ENCODE results near the gene DAND5.
"Not testable (repeated sequence)": the region's sequence is repeated elsewhere in the genome, so short reads cannot be mapped to it uniquely, and the experiment has no call there.

DAND5 gene

DNA sequence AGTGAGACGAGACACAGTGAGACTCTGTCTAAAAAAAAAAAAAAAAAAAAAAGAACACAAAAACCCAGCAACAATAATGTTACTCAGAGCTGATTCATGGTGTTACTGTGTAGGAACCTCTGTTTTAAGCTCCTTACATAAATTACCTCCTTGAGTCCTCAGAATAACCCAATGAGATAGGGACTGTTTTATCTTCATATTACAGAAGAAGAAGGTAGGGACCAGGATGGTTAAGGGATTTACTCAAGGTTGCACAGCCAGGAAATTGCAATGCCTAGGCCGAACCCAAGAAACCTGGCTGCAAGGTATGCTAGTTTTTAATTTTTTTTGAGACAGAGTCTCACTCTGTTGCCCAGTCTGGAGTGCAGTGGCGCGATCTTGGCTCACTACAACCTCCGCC, 1.5 kb upstream of the DAND5 start:
- no peak for DNase-seq

DNA sequence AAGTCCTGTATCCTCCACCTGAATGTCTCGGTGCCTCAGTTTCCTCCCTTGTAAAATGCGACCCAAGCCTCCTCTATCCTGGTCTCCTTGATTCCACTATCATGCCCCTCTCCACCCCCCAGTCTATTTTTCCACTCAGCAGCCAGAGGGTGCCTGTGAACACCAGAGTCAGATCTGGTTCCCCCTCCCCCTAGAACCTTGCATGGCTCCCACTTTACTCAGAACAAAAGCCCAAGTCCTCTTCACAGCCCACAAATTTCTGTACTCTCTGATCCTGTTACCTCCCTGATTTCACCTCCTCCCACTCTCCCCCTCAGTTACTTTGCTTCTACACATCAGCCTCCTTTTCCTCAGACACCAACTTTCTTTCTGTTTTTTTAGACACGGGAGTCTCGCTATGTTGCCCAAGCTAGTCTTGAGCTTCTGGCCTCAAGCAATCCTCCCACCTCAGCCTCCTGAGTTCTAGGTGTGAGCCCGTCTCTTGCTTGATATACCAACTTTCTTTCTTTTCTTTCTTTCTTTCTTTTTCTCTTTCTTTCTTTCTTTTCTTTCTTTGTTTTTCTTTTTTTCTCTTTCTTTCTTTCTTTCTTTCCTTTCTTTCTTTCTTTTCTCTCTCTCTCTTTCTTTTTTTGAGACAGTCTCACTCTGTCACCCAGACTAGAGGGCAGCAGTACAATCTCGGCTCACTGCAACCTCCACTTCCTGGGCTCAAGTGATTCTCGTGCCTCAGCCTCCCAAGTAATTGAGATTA, 869 bp downstream of the DAND5 start:
- no peak for DNase-seq

DNA sequence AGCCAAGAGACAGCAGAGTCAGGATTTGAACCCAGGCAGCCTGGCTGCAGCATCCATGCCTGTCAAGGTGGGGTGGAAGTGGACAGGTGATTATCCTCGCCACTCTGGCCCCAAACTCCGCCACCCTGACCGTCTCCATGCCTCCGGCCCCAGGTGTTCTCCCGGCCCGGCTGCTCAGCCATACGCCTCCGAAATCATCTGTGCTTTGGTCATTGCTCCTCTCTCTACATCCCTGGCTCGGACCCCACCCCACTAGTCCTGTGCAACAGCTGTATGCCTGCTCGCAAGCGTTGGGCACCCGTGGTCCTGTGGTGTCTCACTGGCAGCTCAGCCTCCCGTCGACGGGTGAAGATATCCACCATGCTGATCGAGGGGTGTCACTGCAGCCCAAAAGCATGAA, 3.9 kb downstream of the DAND5 start:
- DNase-seq: no peak

DNA sequence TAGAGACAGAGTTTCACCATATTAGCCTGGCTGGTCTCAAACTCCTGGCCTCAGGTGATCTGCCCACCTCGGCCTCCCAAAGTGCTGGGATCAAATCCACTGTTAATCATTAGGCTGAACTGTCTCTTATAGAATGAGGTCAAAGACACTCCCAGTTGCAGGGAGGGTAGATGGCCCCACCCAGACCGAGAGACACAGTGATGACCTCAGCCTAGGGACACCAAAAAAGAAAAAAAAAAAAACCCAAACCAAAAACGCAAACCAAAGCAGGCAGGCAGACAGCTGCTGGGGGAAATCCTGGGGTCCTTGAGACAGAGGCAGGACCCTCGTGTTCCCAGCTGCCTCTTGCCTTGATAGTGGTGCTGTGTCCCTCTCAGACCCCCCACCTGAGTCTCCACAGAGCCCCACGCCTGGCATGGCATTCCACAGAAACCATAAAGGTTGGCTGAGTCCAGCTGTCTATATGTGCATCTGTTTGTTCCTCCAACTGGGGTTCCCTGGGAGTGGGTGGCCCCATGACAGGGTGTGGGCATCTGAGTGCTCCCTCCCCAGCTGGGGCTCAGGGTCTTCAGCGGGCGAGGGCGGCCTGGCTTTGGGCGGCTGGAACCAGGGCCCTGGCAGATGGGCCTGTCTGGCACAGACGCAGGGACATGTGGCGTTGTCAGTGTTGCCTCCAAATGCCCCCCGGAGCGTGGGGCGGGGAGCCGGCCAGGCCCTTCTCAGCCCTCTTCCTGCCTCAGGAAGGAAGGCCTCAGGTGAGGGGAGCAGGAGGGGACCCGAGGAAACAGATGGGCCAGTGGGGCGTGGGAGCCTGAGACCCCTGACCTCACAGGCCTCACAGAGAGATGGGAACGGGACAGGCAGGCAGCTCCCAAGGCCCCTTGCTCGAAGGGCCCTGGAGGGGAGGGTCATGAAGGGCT, 5.2 kb downstream of the DAND5 start:
- DNase-seq: no peak

DNA sequence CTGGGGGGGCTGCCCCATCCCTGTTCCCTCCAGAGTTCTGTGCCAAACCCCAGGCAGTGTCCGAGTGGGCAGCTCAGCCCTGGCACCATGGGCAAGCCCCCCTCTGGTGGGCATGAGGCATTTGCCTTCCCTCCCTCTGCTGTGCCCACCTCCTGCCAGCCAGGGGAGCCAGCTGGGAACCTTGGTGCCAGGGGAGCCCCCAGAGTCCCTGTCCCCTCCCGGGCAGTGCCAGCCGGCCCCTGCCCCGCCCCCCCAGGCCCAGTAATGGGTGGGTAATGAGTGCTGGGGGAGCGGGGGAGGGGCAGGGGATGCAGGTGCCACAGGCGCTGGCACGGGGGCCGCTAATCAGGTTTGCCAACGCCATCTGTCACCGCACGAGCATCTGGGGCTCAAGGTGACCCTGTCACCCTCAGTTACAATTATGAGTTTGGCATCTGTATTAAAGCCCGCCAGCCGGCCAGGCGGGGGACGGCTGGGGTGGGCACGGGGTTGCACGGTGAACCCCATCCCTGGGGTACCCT, 5.9 kb downstream of the DAND5 start:
- DNase-seq: no peak

DNA sequence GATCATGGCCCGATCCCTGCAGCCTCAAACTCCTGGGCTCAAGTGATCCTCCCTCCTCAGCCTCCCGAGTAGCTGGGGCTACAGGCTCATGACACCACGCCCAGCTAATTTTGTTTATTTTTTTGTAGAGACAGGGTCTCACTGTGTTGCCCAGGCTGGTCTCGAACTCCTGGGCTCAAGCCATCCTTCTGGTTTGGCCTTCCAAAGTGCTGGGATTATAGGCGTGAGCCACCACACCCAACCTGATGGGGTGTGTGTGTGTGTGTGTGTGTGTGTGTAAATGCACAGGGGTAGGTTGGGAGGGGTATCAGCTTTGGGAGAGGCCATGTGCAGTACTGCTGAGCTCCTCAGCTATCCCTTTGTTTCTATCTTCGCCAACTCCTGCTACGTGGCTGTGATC, 6.7 kb downstream of the DAND5 start:
- DNase-seq: not testable (repeated sequence)

DNA sequence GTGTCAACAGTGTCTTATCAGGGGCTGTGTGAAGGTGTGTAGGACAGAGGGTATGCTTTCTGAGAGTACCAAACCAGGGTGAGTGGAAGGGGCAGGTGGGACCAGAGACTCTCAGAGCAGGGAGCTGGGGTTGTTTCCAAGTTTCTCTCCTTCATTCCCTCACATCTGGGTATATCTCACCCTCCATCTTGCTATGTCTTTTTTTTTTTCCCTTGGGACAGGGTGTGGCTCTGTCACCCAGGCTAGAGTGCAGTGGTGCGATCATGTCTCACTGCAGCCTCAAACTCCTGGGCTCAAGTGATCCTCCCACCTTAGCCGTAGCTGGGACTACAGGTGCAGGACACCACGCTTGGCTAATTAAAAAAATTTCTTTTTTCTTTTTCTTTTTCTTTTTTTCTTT, 10.6 kb downstream of the DAND5 start:
- no peak for DNase-seq

DNA sequence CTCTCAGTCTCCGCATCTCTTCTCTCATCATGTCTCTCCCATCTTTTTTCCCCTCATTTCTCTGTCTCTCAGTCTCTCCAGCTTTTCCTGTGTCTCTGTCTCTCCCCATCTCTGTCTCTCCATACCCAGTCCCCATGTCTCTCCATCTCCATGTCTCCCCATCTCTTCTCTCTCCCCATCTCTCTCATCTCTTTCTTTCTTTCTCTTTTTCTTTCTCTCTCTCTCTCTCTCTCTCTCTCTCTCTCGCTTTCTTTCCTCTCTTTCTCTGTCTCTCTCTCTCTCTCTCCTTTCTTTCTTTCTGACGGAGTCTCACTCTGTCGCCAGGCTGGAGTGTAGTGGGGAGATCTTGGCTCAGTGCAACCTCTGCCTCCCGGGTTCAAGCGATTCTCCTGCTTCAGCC, 13.3 kb downstream of the DAND5 start:
- no peak for DNase-seq

DNA sequence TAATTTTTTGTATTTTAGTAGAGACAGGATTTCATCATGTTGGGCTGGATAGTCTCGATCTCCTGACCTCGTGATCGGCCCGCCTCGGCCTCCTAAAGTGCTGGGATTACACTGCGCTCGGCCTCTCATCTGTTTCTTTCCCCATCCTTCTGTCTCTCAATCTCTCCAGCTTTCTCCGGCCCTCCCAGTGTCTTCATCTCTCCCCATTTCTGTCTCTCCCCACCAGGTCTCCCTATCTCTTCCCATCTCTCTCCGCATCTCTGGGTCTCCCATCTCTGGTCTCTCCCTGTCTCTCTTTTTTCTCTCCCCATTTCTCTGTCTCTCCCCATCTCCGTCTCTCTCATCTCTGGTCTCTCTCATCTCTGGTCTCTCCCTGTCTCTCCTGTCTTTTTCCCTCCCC, 13.7 kb downstream of the DAND5 start:
- no peak for DNase-seq

DNA sequence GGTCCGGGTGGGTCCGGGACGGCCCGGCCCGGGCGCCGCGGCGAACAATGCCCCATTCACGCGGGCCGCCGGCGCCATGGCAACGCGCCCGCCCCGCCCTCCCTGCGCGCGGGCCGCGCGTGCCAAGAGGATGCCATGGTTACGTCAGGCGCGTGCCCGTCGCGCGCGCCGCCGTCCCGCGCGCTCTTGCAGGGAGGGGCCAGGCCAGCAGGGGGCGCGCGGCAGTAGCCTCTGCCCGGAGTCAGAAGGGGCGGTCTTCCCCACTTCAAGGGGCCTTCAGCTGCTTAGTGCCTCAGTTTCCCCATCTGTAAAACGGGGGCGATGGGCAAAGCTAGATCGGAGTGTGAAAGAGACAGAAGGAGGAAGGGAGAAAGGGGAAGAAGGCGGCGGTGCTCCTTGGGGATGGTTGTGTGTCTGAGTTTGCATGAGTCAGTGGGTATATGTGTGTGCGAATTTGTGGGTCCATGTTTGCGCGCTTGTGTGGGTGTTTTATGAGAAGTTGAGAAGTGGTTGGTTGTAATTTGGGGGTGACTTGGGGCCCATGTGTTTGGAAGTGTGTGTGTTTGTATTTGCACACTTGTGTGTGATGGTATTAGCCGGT, 14.3 kb downstream of the DAND5 start:
- DNase-seq: peak; percentile 73

DNA sequence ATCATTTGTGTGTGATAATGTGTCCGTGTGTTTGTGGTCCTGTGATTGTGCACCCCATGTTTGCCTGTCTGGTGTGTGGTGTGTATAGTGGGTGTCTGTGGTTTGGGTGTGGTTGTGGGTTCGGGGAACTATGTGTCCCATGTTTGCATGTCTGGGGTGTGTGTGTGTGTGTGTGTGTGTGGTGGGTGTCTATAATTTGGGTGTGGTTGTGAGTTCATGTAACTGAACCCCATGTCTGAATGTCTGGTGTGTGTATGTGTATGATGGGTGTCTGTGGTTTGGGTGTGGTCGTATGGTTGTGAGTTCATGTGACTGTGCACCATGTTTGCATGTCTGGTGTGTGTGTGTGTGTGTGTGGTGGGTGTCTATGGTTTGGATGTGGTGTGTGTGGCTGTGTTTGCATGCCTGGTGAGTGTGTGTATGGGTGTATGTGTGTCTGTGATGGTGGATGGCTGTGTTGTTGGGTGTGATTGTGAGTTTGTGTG, 14.8 kb downstream of the DAND5 start:
- no peak for DNase-seq

DNA sequence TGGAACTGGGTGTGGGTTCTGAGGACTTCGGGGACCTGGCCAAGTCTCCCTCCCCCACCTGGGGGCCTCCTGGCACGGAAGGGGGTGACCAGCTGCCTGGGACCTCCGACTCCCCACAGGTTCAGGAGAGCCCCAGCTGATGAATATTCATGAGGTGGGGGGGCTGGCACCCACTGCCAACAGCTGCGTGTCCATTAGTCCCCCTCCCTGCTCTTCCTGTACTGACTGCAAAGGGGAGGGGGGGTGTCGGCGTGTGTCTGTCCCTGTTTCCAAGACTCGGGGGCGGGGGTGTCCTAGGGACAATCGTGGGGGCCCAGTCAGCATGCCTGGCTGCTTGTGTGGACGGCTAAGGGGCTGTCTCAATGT, 15.3 kb downstream of the DAND5 start:
- no peak for DNase-seq

DNA sequence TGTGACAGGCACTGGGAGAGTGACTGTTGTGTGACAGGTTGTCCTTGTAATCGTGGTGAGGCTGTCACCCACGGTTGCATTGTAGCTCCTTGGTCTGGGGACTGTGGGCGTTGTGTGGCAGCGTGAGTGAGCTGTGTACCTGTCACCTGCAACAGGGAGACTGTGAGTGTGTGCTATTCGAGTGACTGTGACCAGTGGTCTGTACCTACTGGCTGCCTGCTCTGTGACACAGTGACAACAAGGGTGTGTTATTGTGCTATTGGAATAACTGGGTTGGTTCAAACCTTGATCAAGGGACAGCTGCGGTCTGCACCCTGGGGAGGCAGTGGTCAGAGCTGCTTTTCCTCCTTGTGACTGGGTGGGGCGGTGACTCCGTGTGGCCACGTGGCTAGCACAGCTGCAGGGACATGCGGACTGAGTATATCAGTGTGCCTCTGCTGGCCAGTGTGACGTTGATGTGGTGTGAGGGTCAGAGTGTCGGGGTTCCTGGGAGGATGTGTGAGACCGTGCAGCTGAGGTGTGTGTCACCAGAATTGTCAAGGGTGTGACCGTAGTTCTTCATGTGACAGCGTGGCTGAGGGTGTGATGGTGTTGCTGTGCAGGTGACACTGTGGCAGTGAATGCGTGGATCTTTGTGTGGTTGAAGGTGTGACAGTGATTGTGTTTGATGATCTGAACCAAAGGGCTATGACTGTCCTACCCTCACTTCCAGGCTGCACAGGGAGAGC, 15.8 kb downstream of the DAND5 start:
- DNase-seq: no peak

DNA sequence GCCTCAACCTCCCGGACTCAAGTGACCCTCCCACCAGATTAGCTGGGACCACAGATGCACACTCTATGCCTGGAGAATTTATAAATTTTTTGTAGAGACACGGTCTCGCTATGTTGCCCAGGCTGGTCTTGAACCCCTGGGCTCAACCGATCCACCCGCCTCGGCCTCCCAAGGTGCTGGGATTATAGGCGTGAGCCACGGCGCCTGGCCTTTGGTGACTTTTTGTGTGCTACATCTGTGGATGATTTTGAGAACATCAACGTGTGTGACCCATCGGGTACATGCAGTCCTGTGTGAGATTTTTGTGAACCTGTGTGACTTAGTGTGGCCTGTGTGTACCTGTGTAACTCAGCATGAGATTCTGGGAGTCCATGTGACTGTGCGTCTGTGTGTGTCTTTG, 17.4 kb downstream of the DAND5 start:
- DNase-seq: no peak

DNA sequence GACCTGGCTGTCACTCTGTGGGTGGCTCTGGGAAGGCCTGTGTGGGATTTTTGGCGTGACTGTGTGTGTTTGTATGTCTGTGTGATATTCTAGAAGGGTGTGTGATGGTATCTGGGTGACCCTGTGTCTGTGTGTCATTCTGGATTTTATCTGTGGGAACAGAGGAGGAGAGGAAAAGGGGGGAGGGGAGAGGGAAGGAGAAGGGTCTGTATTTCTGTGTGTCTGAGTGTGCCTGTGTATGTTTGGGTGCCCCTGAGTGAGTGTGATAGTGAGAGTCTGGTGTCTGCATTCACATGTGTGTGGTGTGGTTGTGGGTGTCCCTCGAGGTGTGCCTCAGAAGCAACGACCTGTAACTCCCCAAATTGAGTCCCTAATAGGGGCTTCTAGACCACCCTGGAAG, 17.8 kb downstream of the DAND5 start:
- DNase-seq: no peak

DNA sequence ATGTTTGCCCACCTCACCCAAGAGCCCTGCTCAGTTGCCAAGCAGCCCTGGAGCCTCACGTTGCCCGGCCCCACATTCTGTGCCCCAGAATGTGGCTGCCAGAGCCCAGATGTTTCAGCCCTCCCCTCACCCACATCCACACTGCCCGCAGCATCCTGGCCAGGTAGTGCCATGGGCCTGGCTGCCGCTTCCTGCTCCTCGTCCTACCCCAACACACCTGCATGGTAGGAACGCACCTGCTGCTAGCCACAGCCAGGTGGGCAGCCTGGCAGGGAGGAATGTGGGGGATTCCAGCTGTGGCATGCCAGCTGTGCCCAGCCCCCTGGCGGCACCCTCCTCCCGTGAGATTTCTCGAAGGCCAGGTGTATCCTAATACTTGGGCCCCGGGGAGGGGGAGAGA, 18.4 kb downstream of the DAND5 start:
- DNase-seq: no peak

DNA sequence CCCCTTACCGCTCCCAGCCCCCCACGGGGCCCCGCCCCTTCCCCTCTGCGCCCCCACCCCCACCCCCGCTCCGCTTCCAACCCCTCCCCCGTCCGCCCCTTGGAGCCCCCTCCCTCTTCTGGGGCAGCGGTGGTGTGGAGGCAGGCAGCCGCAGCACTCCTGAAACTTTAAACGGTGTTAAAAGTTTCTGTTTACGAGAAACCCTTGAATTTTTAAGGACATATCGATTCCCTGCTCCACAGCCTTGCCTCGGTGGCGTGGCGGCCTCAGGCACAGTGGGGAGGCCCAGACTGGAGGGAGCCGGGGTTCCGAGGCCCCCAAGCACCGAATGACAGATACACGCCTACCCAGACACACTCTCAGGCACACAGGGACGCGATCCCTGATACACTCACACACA, 21.1 kb downstream of the DAND5 start:
- DNase-seq: no peak

DNA sequence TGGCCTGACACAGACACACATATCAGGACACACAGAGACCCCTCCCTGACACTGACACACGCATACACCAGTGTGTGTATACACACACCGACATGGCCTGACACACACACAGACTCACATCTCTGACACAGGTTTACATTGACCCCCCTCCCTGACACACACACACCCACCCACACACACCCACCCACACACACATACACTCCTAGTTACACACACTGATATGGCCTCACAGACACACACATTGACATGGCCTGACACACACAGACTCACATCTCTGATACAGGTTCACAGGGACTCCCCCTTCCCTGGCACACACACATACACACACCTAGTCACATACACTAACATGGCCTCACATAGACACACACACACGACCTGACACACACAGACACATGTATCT, 21.5 kb downstream of the DAND5 start:
- no peak for DNase-seq

DNA sequence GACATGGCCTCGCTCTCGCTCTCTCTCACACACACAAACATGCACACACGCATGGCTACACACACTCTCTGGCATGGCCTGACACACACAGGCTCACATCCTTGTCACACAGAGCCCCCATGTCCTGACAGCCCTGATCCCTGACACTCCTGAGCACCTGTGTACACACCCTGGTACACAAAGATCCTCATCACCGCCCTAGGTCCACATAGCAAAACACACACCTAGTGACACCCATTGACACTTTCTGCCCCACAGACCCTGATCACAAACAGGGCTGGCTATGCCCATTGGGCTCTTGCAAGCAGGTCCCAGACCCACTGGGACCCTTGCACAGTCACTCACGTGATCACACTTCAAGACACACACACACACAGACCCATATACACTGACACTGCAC, 21.9 kb downstream of the DAND5 start:
- no peak for DNase-seq

DNA sequence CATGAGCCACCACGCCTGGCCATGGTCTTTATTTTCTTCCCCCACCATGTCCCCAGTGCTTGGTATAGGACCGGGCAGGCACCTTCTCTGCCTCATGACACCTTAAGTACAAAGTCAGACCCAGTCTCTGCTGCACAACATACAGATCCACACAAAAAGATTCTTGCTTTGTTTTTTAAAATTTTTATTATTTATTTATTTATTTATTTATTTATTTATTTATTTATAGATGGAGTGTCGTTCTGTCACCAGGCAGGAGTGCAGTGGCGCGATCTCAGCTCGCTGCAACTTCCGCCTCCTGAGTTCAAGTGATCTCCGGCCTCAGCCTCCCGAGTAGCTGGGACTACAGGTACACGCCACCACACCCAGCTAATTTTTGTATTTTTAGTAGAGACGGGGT, 23.4 kb downstream of the DAND5 start:
- DNase-seq: no peak

DNA sequence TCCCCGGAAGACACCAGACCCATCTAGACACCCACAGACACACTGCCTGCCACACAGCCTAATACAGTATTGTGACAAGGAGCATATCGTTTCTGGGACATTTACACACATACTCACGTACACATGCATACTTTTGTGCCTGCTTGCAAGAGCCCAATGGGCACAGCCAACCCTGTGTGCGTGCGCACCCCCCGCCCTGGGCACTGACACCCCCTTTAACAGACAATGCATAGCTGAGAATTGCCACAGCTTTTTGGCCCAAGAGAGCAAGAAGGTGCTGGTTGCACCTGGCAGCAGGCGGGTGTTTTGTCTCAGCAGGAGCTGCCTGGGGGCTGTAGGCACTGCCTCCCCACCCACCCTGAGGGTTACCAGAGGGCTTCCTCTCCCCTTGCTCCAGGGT, 24.2 kb downstream of the DAND5 start:
- DNase-seq: no peak

DNA sequence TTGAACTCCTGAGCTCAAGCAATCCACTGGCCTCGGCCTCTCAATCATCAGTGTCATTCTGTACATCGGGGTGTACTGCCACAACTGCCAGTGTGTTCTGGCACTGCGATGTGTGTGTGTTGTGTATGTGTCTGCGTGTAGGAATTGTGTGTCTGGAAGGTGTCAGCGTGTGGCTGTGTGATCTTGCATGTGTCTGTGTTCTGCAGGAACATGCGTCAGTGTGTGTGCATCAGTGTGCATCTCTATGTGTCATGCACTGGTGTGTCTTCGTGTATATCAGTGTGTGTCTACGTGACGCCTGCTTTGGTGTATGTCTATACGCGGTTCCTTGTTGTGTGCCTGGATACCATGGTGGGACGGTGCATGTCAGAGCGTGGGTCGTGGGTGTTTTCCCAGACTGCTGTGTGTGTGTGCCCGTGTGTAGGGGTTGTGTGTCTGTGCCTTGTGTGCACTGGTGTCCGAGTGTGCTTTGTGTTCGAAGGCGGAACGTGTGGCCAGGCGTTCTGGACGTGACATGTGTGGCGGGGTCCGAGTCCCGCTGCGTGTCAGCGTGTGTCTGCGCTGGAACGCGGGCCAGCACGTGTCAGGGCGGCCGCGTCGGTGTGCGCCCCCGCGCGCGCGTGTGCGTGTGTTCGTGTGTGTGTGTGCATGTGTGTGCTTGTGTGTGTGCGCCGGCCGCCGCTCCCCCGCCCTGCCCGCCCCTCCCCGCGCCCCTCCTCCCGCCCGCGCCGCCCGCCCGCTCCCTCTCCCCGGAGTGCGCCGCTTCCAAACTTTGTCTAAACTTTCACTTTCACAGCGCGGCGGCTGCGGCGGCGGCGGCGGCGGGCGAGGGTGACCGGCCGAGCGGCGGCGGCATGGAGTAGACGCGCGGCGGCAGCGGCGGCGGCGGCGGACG, 25.6 kb downstream of the DAND5 start, which contains the start of gene NFIX:
Gene NFIX (plus strand): TSS at position 775 of the 895 bp plus-strand sequence. CDS start 363 bp downstream, outside the sequence.
- DNase-seq: peak; percentile 70
